HG02885 (cell line): ENCODE data around the gene DLX2.

Experiments used
- ATAC-seq: cut with Tn5 transposase; IDR thresholded peaks from one replicate; pipeline ENCODE4 v1.9.1; 2021; ENCODE audit warnings: mild to moderate bottlenecking; ENCODE audit not compliant: unreplicated experiment, poor library complexity

The DLX2 gene

GRCh38 chr2:172095146-172095904 is 7.4 kb downstream of the DLX2 start:
- ATAC-seq = no peak

GRCh38 chr2:172094294-172095145 is 8.2 kb downstream of the DLX2 start:
- no peak for ATAC-seq

- ATAC-seq = no peak
Observed at GRCh38 chr2:172093416-172094293, 9.0 kb downstream of the DLX2 start.

- no peak for ATAC-seq
Observed at GRCh38 chr2:172092716-172093415, 9.8 kb downstream of the DLX2 start.

GRCh38 chr2:172091761-172092566 is 10.7 kb downstream of the DLX2 start:
- no peak for ATAC-seq

GRCh38 chr2:172091000-172091641 is 11.6 kb downstream of the DLX2 start:
- no peak for ATAC-seq

GRCh38 chr2:172090044-172090961 is 12.4 kb downstream of the DLX2 start:
- ATAC-seq = no peak

GRCh38 chr2:172089633-172090032 is 13.1 kb downstream of the DLX2 start:
- no peak for ATAC-seq

- ATAC-seq = no peak
Observed at GRCh38 chr2:172089005-172089504, 13.6 kb downstream of the DLX2 start.

- ATAC-seq = no peak
Observed at GRCh38 chr2:172088245-172089004, 14.3 kb downstream of the DLX2 start.

GRCh38 chr2:172087780-172088244 is 14.9 kb downstream of the DLX2 start:
- no peak for ATAC-seq

- no peak for ATAC-seq
Observed at GRCh38 chr2:172087207-172087779, 15.4 kb downstream of the DLX2 start.

- no peak for ATAC-seq
Observed at GRCh38 chr2:172086241-172087206, 16.2 kb downstream of the DLX2 start.

GRCh38 chr2:172085460-172086159 is 17.1 kb downstream of the DLX2 start, which contains the start of gene DLX1:
DLX1 (plus strand) TSS chr2:172085507; CDS start chr2:172085678, 171 bp downstream.
- peak; percentile 4 for ATAC-seq
